AG09319 (cell line): ENCODE measurements around the gene GSTM5.
"Not testable (repeated sequence)": the region's sequence is repeated elsewhere in the genome, so short reads cannot be mapped to it uniquely, and the experiment has no call there.

ENCODE experiments used
- DNase-seq: peaks from one replicate; pipeline ENCODE4 v3.0.0-alpha.2; 2010; ENCODE audit warnings: low read depth; ENCODE audit errors: extremely low read depth
- CTCF ChIP-seq: IDR thresholded peaks from 2 replicates; pipeline ENCODE4 v1.5.1; 2011; ENCODE audit warnings: low read depth, mild to moderate bottlenecking, inconsistent platforms, low read length, moderate library complexity

The GSTM5 gene

GRCh38 chr1:109677459-109677858 is 34.6 kb upstream of the GSTM5 start:
- TF ChIP-seq CTCF: no peak
- DNase-seq: no peak

- not testable (repeated sequence) for DNase-seq
Observed at GRCh38 chr1:109678637-109679036, 33.4 kb upstream of the GSTM5 start.

DNA sequence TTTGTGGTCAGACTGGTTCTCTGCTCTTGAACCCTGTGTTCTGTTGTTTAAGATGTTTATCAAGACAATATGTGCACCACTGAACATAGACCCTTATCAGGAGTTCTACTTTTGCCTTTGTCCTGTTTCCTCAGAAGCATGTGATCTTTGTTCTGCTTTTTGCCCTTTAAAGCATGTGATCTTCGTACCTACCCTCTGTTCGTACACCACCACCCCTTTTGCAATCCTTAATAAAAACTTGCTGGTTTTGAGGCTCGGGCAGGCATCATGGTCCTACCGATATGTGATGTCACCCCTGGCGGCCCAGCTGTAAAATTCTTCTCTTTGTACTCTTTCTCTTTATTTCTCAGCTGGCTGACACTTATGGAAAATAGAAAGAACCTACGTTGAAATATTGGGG is 27.3 kb upstream of the GSTM5 start:
- DNase-seq: not testable (repeated sequence)

DNA sequence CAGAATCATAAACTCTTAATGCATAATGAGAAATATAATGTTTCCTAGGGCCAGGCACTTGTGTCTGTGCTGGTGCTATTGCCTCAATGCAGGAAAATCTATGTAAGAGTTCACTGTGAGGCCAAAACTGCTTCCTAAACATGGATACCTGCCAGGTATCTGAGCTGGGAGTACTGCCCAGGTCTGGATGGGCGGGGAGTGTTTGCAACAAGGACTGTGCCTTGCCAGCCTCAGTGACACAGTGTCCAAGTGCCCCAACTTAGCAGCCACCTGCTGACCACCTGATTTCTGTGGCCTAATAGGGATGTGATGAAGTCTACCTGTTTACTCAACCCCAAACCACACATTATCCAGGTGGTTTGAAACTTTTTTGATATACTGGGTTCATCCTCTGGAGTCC is 26.7 kb upstream of the GSTM5 start:
- DNase-seq: not testable (repeated sequence)

GRCh38 chr1:109685890-109686289 is 26.2 kb upstream of the GSTM5 start:
- DNase-seq: not testable (repeated sequence)

DNA sequence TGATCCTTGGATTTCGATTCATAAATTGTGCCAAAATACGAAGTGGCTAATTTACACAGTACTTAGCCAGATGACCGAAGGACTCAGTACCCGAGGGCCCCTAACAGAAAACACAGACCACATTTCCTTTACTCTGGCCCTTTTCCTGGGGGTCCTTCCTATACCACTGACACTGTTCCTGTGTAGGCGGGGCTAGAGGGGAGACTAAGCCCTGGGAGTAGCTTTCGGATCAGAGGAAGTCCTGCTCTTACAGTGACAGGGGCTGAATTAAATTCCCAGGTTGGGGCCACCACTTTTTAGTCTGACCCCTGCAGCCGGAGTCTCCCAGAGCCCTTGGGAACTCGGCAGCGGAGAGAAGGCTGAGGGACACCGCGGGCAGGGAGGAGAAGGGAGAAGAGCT is 24.9 kb upstream of the GSTM5 start:
- DNase-seq: not testable (repeated sequence)

- no peak for DNase-seq
Observed at GRCh38 chr1:109687641-109688499, 24.2 kb upstream of the GSTM5 start, which contains the start of gene GSTM1. Gene GSTM1 (plus strand): TSS chr1:109687817. CDS start chr1:109687874, 57 bp downstream.

DNA sequence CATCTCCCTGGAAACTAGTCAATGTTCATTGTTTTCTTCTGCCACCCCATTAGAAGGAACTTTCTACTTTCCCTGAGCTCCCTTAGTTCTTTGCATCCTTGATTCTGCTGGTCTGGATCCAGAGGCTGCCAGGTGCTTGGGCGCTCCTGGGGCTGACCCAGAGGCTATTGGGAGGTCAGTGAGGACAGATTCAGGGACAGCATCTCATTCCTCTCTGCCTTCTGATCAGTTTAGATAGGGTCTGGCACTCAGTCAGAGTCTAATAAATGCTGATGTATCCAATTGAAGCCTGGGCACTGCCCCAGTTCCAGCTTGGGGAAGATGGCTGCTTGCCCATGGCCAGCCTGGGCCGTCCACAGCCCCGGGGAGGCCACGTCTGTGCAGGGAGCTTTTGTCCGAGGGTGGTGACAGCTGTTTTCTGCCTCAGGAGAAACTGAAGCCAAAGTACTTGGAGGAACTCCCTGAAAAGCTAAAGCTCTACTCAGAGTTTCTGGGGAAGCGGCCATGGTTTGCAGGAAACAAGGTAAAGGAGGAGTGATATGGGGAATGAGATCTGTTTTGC is 22.1 kb upstream of the GSTM5 start:
- no peak for TF ChIP-seq CTCF
- no peak for DNase-seq

More at GRCh38 chr1:109687641-109688499, 24.2 kb upstream of the GSTM5 start, which contains the start of gene GSTM1:
- TF ChIP-seq CTCF: no peak

DNA sequence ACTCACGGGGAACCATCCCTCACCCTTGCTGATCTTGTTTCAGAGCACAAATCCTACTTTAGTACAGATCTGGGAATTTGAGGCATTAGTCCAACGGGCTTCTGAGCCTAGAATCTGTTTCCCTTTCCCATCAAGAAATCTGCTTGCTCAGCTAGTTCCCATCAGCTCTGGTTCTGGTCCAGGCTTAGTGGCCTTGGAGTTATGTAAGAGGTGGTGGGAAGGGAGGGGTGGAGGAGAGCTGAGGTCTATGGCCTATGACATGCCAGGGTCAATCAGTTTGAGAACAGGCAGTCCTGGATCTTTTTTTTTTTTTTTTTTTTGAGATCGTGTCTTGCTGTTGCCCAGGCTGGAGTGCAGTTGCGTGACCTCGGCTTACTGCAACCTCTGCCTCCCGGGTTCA is 20.3 kb upstream of the GSTM5 start:
- DNase-seq: no peak

DNA sequence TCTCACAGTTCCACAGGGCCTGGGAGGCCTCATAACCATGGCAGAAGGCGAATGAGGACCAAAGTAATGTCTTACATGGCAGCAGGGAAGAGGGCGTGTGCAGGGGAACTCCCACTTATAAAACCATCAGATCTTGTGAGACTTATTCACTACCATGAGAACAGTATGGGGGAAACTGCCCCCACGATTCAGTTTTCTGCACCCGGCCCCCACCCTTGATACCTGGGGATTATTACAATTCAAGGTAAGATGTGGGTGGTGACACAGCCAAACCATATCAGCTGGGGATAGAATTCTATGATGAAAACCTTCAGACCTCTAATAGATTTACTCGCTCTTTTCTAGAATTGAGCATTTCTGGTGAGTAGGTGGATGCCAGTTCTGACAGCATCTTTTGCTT is 17.7 kb upstream of the GSTM5 start:
- DNase-seq: not testable (repeated sequence)

More for the DNA sequence above, 20.3 kb upstream of the GSTM5 start:
- no peak for TF ChIP-seq CTCF

GRCh38 chr1:109695138-109695537 is 16.9 kb upstream of the GSTM5 start:
- DNase-seq: not testable (repeated sequence)
